ENCODE data around the gene DIS3L2.

DNA sequence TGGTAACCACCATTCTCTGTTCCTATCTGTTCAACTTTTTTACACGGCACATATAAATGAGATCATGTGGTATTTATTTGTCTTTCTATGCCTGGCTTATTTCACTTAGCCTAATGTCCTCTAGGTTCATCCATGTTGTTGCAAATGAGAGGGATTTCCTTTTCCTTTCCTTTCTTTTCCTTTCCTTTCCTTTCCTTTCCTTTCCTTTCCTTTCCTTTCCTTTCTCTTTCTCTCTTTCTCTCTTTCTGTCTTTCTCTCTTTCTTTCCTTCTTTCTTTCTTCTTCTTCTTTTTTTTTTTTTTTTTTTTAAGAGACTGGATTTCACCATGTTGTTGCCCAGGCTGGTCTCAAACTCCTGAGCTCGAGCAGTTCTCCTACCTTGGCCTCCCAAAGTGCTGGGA, 38.9 kb downstream of the DIS3L2 start:
- TF ChIP-seq BHLHE40 (IDR thresholded peaks at IDR 0.05; ENCODE audit: borderline replicate concordance) = no peak
- no peak for TF ChIP-seq SUZ12 (IDR thresholded peaks at IDR 0.05)
- TF ChIP-seq FOXA1 (IDR thresholded peaks at IDR 0.05) = no peak

All from HEK293T (cell line).